NCI-H2227 (cell line): ENCODE measurements around the gene CA11.
"Not testable (repeated sequence)": the region's sequence is repeated elsewhere in the genome, so short reads cannot be mapped to it uniquely, and the experiment has no call there.

ENCODE experiments used
- DNase-seq: peaks from one replicate; lab custom pipeline; 2025; ENCODE audit not compliant: unreplicated experiment; lab: John Stamatoyannopoulos, UW

CA11 gene

DNA sequence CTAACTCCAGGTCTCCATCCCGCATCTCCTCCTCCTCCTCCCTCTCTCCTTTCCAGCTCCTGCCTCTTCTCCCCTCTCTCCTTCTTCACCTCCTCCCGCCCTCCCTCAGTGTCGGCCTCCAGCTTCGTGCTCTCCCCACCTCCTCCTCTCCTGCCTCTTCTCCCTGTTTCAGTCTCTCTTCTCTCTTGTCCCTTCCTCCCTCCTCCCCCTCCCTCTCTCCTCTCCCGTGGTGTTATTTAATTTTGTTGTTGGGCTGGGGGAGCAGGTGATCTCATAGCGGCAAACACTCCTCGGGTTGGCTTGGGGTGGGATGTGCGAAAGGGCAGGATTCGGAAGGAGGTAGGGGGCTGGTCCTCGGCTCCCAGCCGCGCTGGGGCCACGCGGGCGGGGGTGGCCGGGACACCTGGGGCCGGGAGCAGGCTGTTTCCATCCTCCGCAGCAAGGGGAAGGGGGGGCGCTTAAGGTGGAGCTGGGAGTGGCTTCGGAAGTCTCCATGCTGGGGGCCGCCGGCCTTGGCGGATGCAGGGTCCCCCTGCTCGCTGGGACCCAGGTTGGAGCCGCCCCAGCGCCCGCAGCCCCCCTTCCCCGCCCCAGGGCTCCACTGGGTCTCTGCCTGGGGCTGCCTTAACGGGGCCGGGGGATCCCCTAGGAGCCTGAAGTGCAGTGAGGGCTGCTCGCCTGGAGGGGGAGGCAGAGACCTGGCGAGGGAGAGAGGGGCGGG lies at the start of gene CA11:
Gene CA11, minus strand, starts transcription at position 187 of the 721 bp plus-strand sequence. CDS start 555 bp downstream, outside the sequence.
- DNase-seq: peak; percentile 92

DNA sequence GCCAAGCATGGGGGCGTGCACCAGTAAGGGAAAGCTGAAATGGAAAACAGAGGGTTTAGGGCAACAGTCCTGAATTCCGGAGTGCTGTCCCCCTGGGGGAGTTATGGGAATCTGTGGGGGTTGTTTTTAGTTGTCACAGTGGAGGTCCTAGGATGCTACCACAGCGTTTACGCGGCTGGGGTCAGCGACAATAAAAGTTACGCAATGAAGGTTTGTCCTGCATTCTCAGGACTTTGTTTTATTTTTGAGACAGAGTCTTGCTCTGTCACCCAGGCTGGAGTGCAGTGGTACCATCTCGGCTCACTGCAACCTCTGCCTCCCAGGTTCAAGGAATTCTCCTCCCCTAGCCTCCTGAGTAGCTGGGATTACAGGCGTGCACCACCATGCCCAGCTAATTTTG lies 47.6 kb upstream of the CA11 start:
- not testable (repeated sequence) for DNase-seq

DNA sequence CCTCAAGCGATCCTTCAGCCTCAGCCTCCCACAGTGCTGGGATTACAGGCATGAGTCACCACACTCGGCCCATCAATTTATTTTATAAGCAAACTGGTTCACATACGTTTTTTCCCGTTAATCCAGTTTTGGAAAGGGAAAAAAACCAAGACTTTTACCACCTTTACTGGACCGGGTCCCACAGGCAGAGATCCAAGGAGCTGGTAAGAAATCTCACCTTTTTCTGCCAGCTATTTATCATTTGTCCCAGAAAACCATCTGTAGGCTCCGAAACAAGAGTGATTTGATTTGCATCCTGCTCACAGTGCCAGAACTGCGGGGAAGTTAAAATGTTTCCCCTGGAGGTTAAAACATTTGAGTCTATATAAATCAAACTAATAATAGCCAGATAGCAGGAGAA lies 43.5 kb upstream of the CA11 start:
- DNase-seq: no peak

DNA sequence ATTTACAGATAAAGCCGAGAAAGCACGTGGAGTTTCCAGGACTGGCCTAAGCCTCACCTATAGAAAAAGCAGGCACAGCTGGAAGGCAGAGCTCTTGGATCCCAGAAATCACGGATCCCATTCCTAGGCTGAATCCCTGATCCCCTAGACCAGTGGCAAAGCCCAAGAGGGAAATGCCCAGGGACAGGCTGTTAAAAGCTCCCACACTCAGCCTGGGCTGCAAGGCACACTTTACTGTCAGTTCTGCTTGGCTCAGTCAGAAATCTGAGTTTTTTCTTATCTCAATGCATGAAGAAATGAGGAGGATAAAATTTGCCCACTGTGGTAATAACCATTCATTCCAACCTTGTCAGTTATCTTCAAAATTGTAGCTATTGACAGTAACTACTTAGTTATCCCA lies 41.8 kb upstream of the CA11 start:
- DNase-seq: no peak

DNA sequence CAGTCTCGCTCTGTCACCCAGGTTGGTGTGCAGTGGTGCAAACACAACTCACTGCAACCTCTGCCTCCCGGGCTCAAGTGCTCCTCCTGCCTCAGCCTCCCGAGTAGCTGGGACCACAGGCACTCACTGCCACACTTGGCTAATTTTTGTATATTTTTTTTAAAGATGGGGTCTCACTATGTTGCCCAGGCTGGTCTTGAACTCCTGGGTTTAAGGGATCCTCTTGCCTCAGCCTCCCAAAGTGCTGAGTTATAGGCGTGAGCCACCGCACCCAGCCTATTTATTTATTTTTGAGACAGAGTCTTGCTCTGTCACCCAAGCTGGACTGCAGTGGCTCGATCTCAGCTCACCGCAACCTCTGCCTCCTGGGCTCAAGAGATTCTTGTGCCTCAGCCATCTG lies 40.6 kb upstream of the CA11 start:
- not testable (repeated sequence) for DNase-seq

DNA sequence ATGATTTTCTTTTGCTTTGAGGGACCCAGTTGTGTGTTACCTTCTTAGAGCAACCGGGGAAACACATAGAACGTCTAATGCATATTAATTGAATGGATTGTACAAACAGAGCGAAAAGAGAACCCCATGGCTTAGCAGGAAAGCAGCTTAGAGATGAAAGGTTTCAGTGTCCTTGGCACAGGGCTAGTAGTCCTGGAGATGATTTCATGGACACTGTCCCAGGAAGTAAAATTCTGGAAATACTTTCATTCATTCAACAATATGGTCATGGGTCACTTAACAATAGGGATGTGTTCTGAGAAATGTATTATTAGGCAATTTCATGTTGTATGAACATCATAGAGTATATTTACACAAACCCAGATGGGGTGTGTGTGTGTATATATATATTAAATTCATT lies 40.1 kb upstream of the CA11 start:
- no peak for DNase-seq

DNA sequence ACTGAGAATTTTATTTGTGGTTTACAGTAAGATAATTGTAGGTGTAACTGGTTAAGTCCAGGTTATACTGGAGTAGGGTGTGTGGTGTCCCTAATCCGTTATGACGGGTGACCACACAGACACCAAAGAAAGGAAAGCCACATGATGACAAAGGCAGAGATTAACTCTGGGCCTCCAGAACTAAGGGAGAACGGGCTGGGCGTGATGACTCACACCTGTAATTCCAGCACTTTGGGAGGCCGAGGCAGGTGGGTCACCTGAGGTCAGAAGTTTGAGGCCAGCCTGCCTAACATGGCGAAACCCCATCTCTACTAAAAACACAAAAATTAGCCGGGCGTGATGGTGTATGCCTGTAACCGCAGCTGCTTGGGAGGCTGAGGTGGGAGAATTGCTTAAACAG lies 39.6 kb upstream of the CA11 start:
- DNase-seq: no peak

DNA sequence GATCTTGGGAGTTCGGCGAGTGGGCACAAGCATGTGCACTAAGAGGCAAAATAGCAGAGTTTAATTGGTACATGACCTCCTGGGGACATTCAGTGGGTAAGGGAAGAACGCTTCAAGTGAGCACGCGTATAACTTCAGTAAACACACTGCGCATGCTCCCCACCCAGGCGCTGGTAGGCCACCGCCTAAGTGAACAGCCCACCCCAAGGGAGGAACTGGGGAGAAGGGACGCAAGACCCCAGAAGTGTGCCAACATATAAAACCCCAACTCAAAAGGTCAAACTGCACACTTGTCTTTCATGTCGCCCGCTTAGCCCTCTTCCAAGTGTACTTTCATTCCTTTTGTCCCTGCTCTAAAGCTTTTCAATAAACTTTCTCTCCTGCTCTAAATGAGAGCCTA lies 37.4 kb upstream of the CA11 start:
- peak; percentile 71 for DNase-seq

DNA sequence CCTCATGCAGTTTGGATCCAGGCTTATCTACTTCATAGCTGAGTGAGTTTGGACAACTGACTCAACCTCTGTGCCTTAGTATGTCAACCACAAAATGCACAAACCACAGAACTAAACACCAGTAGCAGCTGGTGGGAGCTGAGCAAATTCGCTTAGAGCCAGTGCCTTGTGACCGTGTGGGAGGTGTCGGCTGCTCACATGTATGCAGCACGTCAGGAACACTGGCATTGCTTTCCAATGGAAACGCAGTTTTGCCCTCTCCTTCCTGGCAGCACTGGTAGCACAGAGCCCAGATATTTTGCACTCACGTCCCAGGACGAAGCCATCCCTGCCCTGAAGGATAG lies 35.1 kb upstream of the CA11 start:
- no peak for DNase-seq

DNA sequence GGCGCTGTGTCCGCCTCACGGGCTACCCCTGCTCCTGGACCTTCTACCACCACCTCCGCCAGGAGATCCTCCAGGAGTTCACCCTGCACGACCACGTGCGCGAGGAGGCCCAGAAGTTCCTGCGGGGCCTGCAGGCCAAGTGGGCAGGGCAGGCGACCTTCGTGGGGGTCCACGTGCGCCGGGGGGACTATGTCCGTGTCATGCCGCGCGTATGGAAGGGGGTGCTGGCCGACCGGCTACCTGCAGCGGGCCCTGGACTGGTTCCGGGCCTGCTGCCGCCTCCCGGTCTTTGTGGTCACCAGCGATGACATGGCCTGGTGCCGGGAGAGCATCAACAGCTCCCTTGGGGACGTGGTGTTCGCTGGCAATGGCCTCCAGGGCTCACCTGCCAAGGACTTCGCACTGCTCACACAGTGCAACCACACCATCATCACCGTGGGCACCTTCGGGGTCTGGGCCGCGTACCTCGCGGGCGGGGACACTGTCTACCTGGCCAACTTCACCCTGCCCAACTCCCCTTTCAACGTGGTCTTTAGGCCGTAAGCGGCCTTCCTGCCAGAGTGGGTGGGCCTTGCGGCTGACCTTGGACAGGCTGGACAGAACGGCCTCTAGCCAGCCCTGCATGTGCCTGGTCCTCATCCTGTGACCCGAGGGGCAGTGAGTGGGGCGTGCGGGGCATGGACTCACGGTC lies 34.6 kb upstream of the CA11 start:
- no peak for DNase-seq

DNA sequence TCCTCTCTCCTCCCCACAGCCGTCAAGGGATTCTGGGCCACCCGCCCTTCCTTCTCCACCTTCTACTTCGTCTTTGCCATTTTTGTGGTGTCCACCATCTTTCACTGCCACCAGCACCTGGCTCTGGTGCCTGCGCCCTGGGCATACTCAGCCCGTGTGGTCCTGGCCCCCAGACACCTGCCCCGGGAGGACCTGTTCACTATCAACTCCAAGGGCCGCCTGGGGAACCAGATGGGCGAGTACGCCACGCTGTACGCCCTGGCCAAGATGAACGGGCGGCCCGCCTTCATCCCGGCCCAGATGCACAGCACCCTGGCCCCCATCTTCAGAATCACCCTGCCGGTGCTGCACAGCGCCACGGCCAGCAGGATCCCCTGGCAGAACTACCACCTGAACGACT lies 34.0 kb upstream of the CA11 start:
- DNase-seq: not testable (repeated sequence)

DNA sequence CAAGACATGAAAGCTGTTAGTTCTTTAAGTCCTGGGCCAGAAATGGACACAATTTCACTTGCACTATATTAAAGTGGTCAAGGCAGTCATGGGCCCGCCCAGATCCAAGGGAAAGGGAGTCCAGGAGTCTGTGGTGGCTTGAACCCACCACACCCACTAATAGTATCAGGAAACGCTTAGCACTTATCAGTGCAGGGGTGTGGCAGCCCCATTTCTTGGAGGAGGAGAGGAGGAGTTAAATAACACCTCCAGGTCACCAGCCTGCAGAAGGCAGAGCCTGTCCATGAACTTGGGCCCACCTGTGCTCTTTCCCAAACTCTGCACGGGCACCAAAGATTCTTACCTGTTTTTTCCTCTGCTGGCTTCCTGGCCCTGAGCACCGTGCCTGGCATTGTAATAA lies 32.2 kb upstream of the CA11 start:
- no peak for DNase-seq

DNA sequence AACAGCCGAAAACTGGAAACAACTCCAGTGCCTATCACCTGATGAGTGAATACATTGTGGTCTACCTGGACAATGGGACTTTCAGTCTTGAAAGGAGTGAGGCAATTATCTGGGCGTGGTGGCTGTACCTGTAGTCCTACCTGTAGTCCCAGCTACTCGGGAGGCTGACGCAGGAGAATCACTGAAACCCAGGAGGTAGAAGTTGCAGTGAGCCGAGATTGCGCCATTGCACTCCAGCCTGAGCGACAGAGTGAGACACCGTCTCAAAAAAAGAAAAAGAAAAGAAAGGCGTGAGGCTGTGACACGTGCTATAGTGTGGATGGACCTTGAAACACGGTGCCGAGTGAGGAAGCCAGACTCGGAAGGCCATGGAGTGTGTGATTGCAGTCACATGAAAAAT lies 30.9 kb upstream of the CA11 start:
- no peak for DNase-seq

DNA sequence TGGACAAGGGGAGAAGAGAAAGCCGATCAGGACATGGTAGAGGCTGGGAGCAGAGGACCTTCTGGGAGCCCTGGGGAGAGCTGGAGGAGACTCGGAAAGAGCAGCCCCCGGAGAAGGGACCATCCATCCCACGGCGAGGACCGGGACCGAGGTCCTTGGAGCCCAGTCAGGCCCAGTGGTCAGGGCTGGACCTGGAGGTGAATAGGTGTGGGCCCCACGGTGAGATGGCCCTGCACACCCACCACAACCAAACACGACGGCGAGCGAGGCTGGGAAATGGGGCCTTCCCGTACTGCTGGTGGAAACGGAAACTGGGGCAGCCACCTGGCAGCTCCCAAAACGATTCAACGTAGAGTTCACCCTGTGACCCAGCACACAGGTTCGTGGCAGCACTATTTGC lies 30.5 kb upstream of the CA11 start:
- DNase-seq: no peak

DNA sequence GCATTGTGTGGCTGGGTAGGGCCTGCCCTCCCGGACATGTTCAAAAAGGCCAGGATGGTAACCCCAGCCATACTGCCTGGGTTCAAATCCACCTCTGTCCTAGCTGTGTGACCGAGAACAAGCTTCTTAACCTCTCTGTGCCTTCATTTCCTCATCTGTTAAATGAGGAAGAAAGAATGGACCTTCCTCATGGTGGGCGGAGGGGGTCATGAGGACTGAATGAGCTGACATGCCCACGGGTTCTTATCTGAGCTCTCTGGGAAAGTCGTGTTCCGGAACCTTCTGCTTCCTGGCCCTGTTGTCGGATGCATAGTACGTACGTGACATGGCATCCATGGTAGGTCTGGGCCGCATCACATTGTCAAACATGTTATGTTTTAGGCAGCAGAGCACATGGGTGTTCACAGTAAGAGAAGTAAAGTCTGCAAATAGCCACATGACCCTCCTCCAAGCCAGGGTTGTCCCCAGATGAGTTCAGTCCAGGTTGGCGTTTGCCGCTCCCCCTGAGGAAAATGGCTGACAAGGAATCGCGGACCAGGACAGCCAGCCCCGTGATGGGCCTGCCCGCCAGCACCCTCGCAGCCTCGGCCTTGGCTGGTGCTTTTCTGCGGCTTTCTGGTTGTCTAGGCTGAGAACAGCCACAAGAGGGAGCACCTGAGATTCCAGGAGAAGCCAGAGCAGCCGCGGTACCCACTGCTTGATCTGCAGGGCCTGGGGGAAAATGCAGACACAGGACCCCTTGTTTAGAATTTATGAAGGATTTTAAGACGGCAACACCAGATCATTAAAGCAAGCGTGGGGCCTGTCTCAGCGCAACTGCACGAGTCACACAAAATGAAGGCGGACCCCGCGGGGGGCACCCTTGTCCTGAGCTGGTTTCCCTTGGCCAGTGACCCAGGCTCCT lies 29.2 kb upstream of the CA11 start:
- DNase-seq: peak; percentile 88

DNA sequence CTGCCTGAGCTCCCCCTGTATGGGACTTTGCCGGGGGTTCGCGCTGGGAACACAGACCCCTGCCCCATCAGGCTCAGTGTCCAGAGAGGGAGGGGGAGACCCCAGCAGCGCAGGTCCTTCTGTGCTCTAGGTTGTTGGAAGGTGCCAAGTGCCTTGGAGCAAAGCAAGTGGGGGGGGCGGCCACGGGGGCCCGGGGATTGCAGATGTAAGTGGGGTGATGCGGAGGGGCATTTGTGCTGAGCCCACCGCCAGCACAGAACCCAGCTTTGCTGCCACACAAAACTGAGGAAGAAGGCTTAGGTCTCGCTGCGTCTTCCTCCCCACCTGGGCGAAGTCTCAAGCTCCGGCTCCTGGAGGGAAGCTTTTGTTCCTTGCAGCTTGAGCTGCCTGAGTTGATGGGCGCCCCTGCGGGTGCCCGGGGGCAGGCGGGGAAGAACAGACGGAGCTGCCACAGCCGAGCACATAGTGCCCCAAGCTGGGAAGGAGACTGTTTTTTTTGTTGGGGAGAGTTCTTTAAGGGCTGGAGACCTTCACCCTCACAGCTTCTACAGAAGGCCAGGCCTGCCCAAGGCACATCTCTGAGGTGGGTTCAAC lies 28.3 kb upstream of the CA11 start:
- no peak for DNase-seq

DNA sequence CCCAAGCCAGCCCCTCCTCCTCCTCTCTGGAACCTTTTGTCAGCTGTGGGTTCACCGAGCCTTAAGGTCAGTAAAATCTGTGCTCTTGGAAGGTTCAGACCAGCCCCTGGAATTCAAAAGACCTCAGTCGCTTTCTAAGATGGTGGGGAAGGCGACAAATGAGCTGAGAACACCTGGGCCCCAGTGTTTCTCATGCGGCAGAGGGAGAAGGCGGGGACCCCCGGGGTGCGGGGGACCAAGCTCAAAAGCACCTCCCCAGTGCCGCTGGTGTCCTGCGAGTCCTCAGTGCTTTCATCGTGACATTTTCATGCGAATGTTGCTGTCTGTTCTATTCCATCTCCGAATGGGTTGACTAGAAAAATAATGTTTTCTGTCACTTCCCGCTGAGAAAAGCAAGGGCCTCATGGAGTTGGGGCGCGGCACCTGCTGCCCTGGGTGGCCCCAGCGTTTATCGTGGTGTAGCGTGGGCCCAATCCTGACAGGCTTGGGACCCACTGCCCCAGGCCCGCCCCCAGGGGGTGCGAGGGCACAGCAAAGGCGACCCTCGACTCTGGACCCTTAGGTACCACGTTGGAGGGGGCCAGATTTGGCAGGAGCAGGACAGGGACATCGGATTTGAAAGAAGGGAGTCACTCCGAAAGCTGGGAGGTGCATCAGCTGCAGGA lies 27.6 kb upstream of the CA11 start:
- DNase-seq: no peak

DNA sequence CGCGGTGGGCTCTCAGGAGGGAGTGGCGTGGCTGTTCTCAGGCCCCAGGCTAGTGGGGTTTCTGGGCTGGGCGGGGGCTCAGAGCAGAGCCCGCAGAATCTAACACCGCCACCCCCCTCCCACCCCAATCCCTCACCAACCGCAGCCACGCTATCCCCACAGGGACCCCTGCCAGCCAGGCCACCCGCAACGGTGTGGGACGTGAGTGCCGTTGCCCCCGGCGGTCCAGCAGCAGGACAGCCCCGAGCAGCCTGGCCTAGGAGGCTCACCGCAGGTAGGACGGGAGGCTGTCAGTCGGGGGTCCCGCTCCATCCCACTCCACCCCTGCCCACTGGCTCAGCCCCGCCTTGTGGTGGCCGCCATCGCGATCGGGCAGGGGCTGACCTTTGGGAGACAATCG lies 27.0 kb upstream of the CA11 start, which contains the start of gene NTN5:
Gene NTN5, minus strand, starts transcription at position 24 of the 400 bp plus-strand sequence. CDS start 2,031 bp downstream, outside the sequence.
- DNase-seq: no peak

DNA sequence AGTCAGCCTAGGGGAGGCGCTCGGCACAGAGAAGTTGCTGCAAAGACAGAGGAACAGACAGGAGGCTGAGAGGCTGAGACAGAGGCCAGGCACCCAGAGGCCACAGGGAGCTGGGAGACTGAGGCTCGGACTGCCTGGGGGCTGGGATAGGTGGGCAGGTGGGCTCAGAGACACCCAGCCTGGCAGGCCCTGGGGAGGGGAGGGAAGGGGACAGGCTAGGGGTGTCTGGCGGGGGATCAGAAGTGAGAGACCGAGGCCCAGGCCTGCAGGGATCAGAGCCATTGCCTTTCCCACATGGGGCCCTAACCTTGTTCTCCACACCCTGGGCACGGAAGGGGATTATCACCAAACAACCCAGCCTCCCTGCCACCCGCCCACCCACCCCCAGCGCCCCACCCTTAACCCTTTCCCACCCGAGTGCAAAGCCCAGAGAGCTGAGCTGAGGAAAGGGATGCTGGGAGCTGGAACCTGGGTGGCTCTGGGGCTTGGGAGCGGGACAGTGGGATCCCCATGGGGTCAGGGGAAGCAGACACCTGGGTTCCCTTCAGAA lies 25.5 kb upstream of the CA11 start:
- DNase-seq: no peak

DNA sequence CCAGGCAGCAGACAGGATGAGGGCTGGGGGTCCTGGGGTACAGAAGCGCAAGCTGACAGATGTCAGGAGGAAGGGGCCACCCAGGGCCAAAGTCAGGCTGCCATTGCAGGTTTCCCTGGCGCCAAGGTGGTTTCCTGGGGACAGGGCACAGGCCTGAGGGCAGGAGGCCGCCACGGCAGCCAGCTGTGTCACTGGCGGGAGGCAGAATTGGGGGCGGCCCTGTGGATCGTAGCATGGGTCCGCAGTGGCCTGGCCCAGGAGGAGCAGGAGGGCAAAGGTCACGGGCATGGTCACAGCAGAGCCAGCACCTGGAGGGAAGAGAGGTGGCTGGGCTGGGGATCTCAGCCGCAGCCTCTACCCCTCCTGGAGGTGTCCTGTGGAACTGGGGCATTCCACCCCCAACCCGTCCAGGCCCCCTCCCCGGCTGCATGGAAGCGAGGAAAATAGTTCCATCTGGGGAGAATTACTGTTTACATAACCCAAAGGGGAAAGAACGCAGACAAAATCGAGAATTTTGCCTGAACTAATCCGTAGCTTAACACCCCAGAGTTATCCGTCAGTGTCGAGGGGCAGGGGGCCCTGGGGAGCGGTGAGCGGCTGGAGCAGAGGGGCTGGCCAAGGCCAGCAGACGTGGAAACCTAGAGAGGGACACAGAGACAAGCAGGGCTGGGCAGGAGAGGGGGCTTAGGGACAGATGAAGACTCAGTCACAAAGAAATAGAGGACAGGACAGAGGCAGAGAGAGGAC lies 24.9 kb upstream of the CA11 start:
- DNase-seq: no peak
